Astrocyte of the hippocampus (primary cell): ENCODE results near the gene ENOX2.

Experiments used
- DNase-seq: peaks from one replicate; pipeline ENCODE4 v3.0.0; 2011; ENCODE audit warnings: low read depth, low spot score

The ENOX2 gene

GRCh38 chrX:130884627-130885026, 18.4 kb downstream of the ENOX2 start:
- DNase-seq, result no peak

GRCh38 chrX:130879869-130880268, 23.1 kb downstream of the ENOX2 start:
- no peak for DNase-seq

GRCh38 chrX:130878350-130879341, 24.4 kb downstream of the ENOX2 start:
- DNase-seq, result peak; percentile 94

GRCh38 chrX:130877892-130878341, 25.1 kb downstream of the ENOX2 start:
- DNase-seq, result no peak

GRCh38 chrX:130876226-130876625, 26.8 kb downstream of the ENOX2 start:
- no peak for DNase-seq

GRCh38 chrX:130874751-130875150, 28.3 kb downstream of the ENOX2 start:
- DNase-seq, result no peak

GRCh38 chrX:130869239-130869638, 33.8 kb downstream of the ENOX2 start:
- DNase-seq, result peak; percentile 47

GRCh38 chrX:130861462-130861861, 41.5 kb downstream of the ENOX2 start:
- DNase-seq, result no peak

- DNase-seq, result no peak
These were observed 45.8 kb downstream of the ENOX2 start for GRCh38 chrX:130857207-130857606.

- peak; percentile 8 for DNase-seq
These were observed 51.4 kb downstream of the ENOX2 start for GRCh38 chrX:130851569-130851968.

GRCh38 chrX:130848763-130849162, 54.2 kb downstream of the ENOX2 start:
- DNase-seq, result no peak

- no peak for DNase-seq
These were observed 56.3 kb downstream of the ENOX2 start for GRCh38 chrX:130846746-130847145.

GRCh38 chrX:130841776-130842175, 61.2 kb downstream of the ENOX2 start:
- no peak for DNase-seq

- DNase-seq, result no peak
These were observed 62.7 kb downstream of the ENOX2 start for GRCh38 chrX:130840345-130840744.

GRCh38 chrX:130836447-130836846, 66.6 kb downstream of the ENOX2 start:
- DNase-seq, result peak; percentile 1

- no peak for DNase-seq
These were observed 68.2 kb downstream of the ENOX2 start for GRCh38 chrX:130834830-130835229.

- no peak for DNase-seq
These were observed 68.9 kb downstream of the ENOX2 start for GRCh38 chrX:130834149-130834548.

- DNase-seq, result no peak
These were observed 71.7 kb downstream of the ENOX2 start for GRCh38 chrX:130831347-130831722.

- no peak for DNase-seq
These were observed 72.2 kb downstream of the ENOX2 start for GRCh38 chrX:130830599-130831346.

- DNase-seq, result no peak
These were observed 73.2 kb downstream of the ENOX2 start for GRCh38 chrX:130829526-130830515.

GRCh38 chrX:130828641-130829040, 74.4 kb downstream of the ENOX2 start:
- no peak for DNase-seq
